ENCODE results near the gene SPECC1L. TPM values are rescaled to one million over a fixed set of nuclear protein-coding genes. Genes with fewer than 3 reads are reported as not detected.
A peak's percentile ranks its signal among the peaks of the same experiment; 100 is the strongest.

Gene SPECC1L
- total and polyA plus RNA-seq, 2 experiments from 2014 or later, result 21.1 to 34.0 TPM

DNA sequence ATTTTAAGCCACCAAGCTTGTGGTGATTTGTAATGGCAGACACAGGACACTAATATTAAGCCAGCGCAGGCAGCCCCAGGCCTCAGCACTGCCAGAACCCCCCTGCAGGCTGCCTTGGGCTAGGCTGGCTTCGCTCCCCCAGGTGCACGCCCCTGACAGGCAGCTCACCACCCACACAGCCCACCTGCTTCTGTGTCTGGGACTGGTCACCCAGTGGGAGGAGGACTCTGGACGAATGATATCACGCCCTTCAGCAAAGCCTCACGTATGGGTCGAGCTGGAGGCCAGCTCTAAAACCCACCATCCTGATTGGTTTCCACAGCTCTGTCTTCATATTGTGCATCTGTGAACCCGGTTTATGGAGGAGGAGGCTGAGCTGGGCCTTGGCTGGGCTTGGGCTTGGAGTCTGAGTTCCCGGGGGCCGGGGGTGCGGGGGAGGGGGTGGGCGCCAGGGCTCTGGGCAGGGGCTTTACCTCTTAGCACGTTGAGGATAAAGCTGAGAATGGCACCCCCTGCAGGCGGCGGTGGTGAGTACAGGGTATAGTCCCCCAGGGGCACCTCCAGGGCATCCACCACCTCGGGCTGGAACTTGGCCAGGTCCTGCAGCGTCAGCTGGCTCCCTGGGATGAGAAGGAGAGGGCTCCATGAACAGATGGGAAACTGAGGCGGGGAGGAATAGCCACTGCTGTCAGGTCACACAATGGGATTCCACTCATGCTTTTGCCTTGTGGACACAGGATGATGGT, 39.5 kb upstream of the SPECC1L start:
- no peaks in the 10 kb centered on the region for H3K36me3 ChIP-seq (ENCODE audit: low read depth)
- DNase-seq, result peak; percentile 11
- WGBS, 2 experiments (ENCODE audit: low coverage in 1 of 2, low lambda C conversion rate in 2 of 2, missing lambda C conversion rate in 2 of 2), result 63 to 65% methylated on average over 18 of the region's 18 CpGs
- no peak overlapping the region for H3K9ac ChIP-seq
- no peaks in the 10 kb centered on the region for H3F3A ChIP-seq (ENCODE audit: insufficient read depth)
- no peak overlapping the region for H3K4me2 ChIP-seq (ENCODE audit: unreplicated experiment)
- H4K20me1 ChIP-seq (ENCODE audit: insufficient read depth), result no peaks in the 10 kb centered on the region
- H3K79me2 ChIP-seq (ENCODE audit: insufficient read depth), result no peaks in the 10 kb centered on the region
- no peaks in the 10 kb centered on the region for H3K27me3 ChIP-seq (replicated peaks; ENCODE audit: insufficient read depth)
- H3K4me3 ChIP-seq, result no peak overlapping the region
- H3K9me2 ChIP-seq (ENCODE audit: insufficient read depth), result no peaks in the 10 kb centered on the region
- no peak overlapping the region for H3K27ac ChIP-seq
- no peak for TF ChIP-seq EZH2 (IDR thresholded peaks at IDR 0.05; ENCODE audit: insufficient read depth, poor library complexity, severe bottlenecking)
- TF ChIP-seq EZH2phosphoT487 (IDR thresholded peaks at IDR 0.05; ENCODE audit: insufficient read depth, low read depth), result no peak
- H3K9me3 ChIP-seq (ENCODE audit: low read depth), result no peaks in the 10 kb centered on the region
- no peaks in the 10 kb centered on the region for H3K4me1 ChIP-seq (ENCODE audit: insufficient read depth)
- no peak overlapping the region for H2AFZ ChIP-seq
- in situ Hi-C loops (cut with MboI), result no loop called here

DNA sequence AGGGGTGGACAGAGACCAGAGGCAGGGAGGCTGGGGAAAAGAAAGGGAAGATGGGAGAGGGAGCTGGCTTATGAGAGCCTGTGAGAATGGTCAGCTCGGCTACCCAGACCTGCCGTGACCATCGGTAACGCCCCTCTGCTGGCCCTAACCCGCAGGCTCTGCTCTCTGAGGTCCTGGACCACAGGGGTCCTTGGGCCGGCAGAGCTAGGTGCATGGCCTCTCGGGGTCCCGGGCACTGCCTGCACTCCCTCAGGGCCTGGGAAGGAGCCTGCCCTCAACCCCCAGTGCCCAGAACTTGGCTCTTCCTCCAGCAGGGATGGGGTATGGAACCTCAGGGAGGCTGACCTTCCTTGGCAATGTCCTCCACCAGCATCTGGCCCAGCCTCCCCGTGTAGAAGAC, 38.9 kb upstream of the SPECC1L start:
- no peak for DNase-seq
- Histone ChIP-seq H3K79me2 (ENCODE audit: insufficient read depth) (no peaks in the 10 kb centered on the region), H3K4me2 (ENCODE audit: unreplicated experiment) (no peak overlapping the region), H3K9me2 (ENCODE audit: insufficient read depth) (no peaks in the 10 kb centered on the region), H3F3A (ENCODE audit: insufficient read depth) (no peaks in the 10 kb centered on the region), H3K9ac (no peak overlapping the region), H3K4me3 (no peak overlapping the region), H3K36me3 (ENCODE audit: low read depth) (no peaks in the 10 kb centered on the region), H2AFZ (no peak overlapping the region), H3K27ac (no peak overlapping the region), H4K20me1 (ENCODE audit: insufficient read depth) (no peaks in the 10 kb centered on the region), H3K9me3 (ENCODE audit: low read depth) (no peaks in the 10 kb centered on the region), H3K27me3 (replicated peaks; ENCODE audit: insufficient read depth) (no peaks in the 10 kb centered on the region), H3K4me1 (ENCODE audit: insufficient read depth) (no peaks in the 10 kb centered on the region)
- 88 to 89% methylated on average over 8 to 9 of the region's 9 CpGs for WGBS, 2 experiments (ENCODE audit: low coverage in 1 of 2, low lambda C conversion rate in 2 of 2, missing lambda C conversion rate in 2 of 2)
- in situ Hi-C loops (cut with MboI), result no loop called here
- no peak for TF ChIP-seq EZH2phosphoT487 (IDR thresholded peaks at IDR 0.05; ENCODE audit: insufficient read depth, low read depth)
- TF ChIP-seq EZH2 (IDR thresholded peaks at IDR 0.05; ENCODE audit: insufficient read depth, poor library complexity, severe bottlenecking), result no peak

DNA sequence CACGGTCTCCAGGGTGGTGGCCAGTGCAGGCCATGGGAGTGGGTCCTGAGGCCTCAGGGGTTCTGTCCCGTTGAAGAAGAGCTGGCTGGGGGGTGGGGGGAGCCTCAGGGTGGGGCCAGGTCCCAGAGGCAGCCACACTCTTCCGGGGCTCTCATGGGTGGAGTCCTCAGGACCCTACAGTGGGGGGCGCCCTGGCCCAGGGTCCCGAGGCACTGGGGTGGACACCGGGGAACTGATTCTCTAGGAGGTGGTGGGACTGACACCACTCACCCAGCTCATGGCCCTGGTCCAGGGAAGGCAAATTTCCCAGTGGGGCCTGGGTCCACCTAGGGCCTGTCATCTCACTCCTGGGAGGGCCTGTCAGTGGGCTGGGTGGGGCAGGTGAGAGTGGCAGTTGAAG, 38.5 kb upstream of the SPECC1L start:
- Histone ChIP-seq H3K79me2 (ENCODE audit: insufficient read depth) (no peaks in the 10 kb centered on the region), H4K20me1 (ENCODE audit: insufficient read depth) (no peaks in the 10 kb centered on the region), H3K9ac (no peak overlapping the region), H3K9me3 (ENCODE audit: low read depth) (no peaks in the 10 kb centered on the region), H2AFZ (no peak overlapping the region), H3K4me1 (ENCODE audit: insufficient read depth) (no peaks in the 10 kb centered on the region), H3K4me3 (no peak overlapping the region), H3K36me3 (ENCODE audit: low read depth) (no peaks in the 10 kb centered on the region), H3K4me2 (ENCODE audit: unreplicated experiment) (no peak overlapping the region), H3F3A (ENCODE audit: insufficient read depth) (no peaks in the 10 kb centered on the region), H3K27me3 (replicated peaks; ENCODE audit: insufficient read depth) (no peaks in the 10 kb centered on the region), H3K9me2 (ENCODE audit: insufficient read depth) (no peaks in the 10 kb centered on the region), H3K27ac (no peak overlapping the region)
- TF ChIP-seq EZH2phosphoT487 (IDR thresholded peaks at IDR 0.05; ENCODE audit: insufficient read depth, low read depth) (no peak), EZH2 (IDR thresholded peaks at IDR 0.05; ENCODE audit: insufficient read depth, poor library complexity, severe bottlenecking) (no peak)
- 79 to 92% methylated on average over 4 to 6 of the region's 6 CpGs for WGBS, 2 experiments (ENCODE audit: low coverage in 1 of 2, low lambda C conversion rate in 2 of 2, missing lambda C conversion rate in 2 of 2)
- in situ Hi-C loops (cut with MboI), result no loop called here
- no peak for DNase-seq

DNA sequence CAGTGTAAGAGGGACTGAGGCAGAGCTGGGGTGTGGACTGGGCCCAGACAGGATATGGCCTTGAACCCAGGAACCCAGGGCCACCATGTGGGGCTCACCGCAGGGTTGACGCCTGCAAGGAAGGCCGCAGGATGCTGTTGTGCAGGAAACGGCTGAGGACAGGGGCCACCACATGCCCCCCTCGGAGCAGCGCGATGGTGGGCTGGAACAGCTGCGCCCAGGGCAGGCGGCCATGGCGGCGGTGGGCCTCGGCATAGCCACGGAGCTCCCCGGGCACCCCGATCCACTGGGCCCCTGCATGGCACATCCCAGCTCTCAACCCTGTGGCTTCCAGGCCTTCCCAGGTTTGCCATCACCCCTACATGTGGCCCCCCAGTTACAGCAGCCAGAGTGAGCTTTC, 37.9 kb upstream of the SPECC1L start:
- H3K4me3 ChIP-seq, result no peak overlapping the region
- H3K9ac ChIP-seq, result no peak overlapping the region
- H3K4me2 ChIP-seq (ENCODE audit: unreplicated experiment), result no peak overlapping the region
- no peaks in the 10 kb centered on the region for H4K20me1 ChIP-seq (ENCODE audit: insufficient read depth)
- no peak overlapping the region for H3K27ac ChIP-seq
- H3K79me2 ChIP-seq (ENCODE audit: insufficient read depth), result no peaks in the 10 kb centered on the region
- WGBS, 2 experiments (ENCODE audit: low coverage in 1 of 2, low lambda C conversion rate in 2 of 2, missing lambda C conversion rate in 2 of 2), result 89 to 98% methylated on average over 13 to 15 of the region's 15 CpGs
- no peaks in the 10 kb centered on the region for H3K27me3 ChIP-seq (replicated peaks; ENCODE audit: insufficient read depth)
- no peaks in the 10 kb centered on the region for H3K9me3 ChIP-seq (ENCODE audit: low read depth)
- H3K4me1 ChIP-seq (ENCODE audit: insufficient read depth), result no peaks in the 10 kb centered on the region
- no peak overlapping the region for H2AFZ ChIP-seq
- DNase-seq, result no peak
- H3K9me2 ChIP-seq (ENCODE audit: insufficient read depth), result no peaks in the 10 kb centered on the region
- H3F3A ChIP-seq (ENCODE audit: insufficient read depth), result no peaks in the 10 kb centered on the region
- in situ Hi-C loops (cut with MboI), result no loop called here
- no peak for TF ChIP-seq EZH2phosphoT487 (IDR thresholded peaks at IDR 0.05; ENCODE audit: insufficient read depth, low read depth)
- no peak for TF ChIP-seq EZH2 (IDR thresholded peaks at IDR 0.05; ENCODE audit: insufficient read depth, poor library complexity, severe bottlenecking)
- no peaks in the 10 kb centered on the region for H3K36me3 ChIP-seq (ENCODE audit: low read depth)

Data from GM23248 (cell line).